Activated naive CD8-positive, alpha-beta T cell treated with anti-CD3 and anti-CD28 coated beads for 36 hours (primary cell): Measurements from ENCODE around the gene ACOX3. TPM values are rescaled to one million over a fixed set of nuclear protein-coding genes. Genes with fewer than 3 reads are reported as not detected.

Experiments used
- DNase-seq: peaks from one replicate; pipeline ENCODE4 v3.0.0; 2021
- H3K27ac Mint-ChIP-seq: one replicate; pipeline ENCODE4 v1.8.0; 2022; ENCODE audit warnings: mild to moderate bottlenecking, moderate library complexity, mixed read lengths
- H3K27me3 Mint-ChIP-seq: one replicate; pipeline ENCODE4 v1.8.0; 2022; ENCODE audit warnings: mild to moderate bottlenecking, mixed read lengths
- H3K36me3 Mint-ChIP-seq: one replicate; pipeline ENCODE4 v1.8.0; 2021; ENCODE audit warnings: mild to moderate bottlenecking, mixed read lengths
- H3K4me1 Mint-ChIP-seq: one replicate; pipeline ENCODE4 v1.8.0; 2021; ENCODE audit warnings: mixed read lengths
- H3K4me3 Mint-ChIP-seq: one replicate; pipeline ENCODE4 v1.8.0; 2022; ENCODE audit warnings: mild to moderate bottlenecking, moderate library complexity, mixed read lengths
- H3K9me3 Mint-ChIP-seq: one replicate; pipeline ENCODE4 v1.8.0; 2022; ENCODE audit warnings: mixed read lengths
- total RNA-seq, 2 experiments: library from RNA; stranded (reverse); gene quantifications; one replicate each; pipeline ENCODE4 v1.2.3, GENCODE V29; 2021

The ACOX3 gene
- total RNA-seq, 2 experiments from 2014 or later = 13.9 to 16.4 TPM

DNA sequence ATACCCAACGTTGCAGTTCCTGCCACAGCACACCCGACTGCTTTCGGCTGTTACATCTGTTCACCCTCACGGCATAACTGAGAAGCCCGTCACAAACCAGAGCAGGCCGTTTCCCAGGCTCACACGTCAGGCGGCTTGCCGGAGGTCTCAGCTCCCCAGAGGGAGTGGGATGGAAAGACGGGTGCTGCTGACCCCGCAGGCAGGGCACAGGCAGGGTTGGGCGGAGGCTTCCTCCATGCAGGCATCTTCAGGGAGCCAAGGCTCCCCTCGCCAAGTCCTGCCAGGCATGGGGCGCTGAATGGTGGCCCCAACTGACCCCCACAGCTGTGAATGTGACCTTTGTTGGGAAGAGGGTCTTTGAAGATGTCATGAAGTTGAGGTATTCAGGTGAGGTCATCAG lies 57.5 kb downstream of the ACOX3 start:
- Mint-ChIP-seq H3K27ac (no peak overlapping the region), H3K36me3 (no peaks in the 10 kb centered on the region), H3K4me1 (no peaks in the 10 kb centered on the region), H3K9me3 (no peaks in the 10 kb centered on the region), H3K4me3 (no peak overlapping the region), H3K27me3 (no peaks in the 10 kb centered on the region)
- DNase-seq = no peak

- no peaks in the 10 kb centered on the region for H3K9me3 Mint-ChIP-seq
- H3K27ac Mint-ChIP-seq = no peak overlapping the region
- H3K4me1 Mint-ChIP-seq = no peaks in the 10 kb centered on the region
- H3K4me3 Mint-ChIP-seq = no peak overlapping the region
- H3K27me3 Mint-ChIP-seq = no peaks in the 10 kb centered on the region
- no peak for DNase-seq
- H3K36me3 Mint-ChIP-seq = no peaks in the 10 kb centered on the region
Measured at GRCh38 chr4:8381814-8382581, 58.5 kb downstream of the ACOX3 start.

- no peak for DNase-seq
- H3K4me3 Mint-ChIP-seq = no peak overlapping the region
- no peak overlapping the region for H3K27ac Mint-ChIP-seq
- H3K27me3 Mint-ChIP-seq = no peaks in the 10 kb centered on the region
- H3K36me3 Mint-ChIP-seq = no peaks in the 10 kb centered on the region
- H3K4me1 Mint-ChIP-seq = no peaks in the 10 kb centered on the region
- H3K9me3 Mint-ChIP-seq = no peaks in the 10 kb centered on the region
Measured at GRCh38 chr4:8380511-8381415, 59.8 kb downstream of the ACOX3 start.

- DNase-seq = no peak
- Mint-ChIP-seq H3K27ac (no peak overlapping the region), H3K36me3 (no peaks in the 10 kb centered on the region), H3K4me3 (no peak overlapping the region), H3K9me3 (no peaks in the 10 kb centered on the region), H3K27me3 (no peaks in the 10 kb centered on the region), H3K4me1 (no peaks in the 10 kb centered on the region)
Measured at GRCh38 chr4:8379771-8380170, 60.8 kb downstream of the ACOX3 start.

DNA sequence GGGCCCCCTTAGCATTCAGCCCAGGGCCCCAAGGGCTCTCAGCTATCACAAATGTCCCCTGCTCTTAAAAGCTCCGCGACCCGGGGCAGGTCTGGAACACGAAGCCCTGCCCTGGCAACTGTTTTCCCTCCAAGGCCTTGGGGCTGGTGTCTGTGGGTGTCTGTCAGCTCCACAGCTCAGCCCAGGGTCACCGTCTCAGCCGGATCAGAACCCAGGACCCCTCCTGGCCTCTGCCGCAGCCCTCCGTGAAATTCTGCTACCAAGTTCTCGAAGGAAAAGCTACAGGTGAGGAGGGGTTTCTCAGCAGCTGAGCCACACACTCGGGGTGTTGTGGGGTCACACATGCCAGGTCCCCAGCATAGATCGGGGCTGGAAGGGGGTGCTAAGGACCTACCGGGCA lies 61.2 kb downstream of the ACOX3 start:
- Mint-ChIP-seq H3K4me1 (no peaks in the 10 kb centered on the region), H3K36me3 (no peaks in the 10 kb centered on the region), H3K4me3 (no peak overlapping the region), H3K27me3 (no peaks in the 10 kb centered on the region), H3K27ac (no peak overlapping the region), H3K9me3 (no peaks in the 10 kb centered on the region)
- no peak for DNase-seq

GRCh38 chr4:8378776-8379175 lies 61.7 kb downstream of the ACOX3 start:
- H3K4me3 Mint-ChIP-seq = no peak overlapping the region
- H3K27me3 Mint-ChIP-seq = no peaks in the 10 kb centered on the region
- no peaks in the 10 kb centered on the region for H3K36me3 Mint-ChIP-seq
- DNase-seq = no peak
- H3K27ac Mint-ChIP-seq = no peak overlapping the region
- no peaks in the 10 kb centered on the region for H3K9me3 Mint-ChIP-seq
- H3K4me1 Mint-ChIP-seq = no peaks in the 10 kb centered on the region

DNA sequence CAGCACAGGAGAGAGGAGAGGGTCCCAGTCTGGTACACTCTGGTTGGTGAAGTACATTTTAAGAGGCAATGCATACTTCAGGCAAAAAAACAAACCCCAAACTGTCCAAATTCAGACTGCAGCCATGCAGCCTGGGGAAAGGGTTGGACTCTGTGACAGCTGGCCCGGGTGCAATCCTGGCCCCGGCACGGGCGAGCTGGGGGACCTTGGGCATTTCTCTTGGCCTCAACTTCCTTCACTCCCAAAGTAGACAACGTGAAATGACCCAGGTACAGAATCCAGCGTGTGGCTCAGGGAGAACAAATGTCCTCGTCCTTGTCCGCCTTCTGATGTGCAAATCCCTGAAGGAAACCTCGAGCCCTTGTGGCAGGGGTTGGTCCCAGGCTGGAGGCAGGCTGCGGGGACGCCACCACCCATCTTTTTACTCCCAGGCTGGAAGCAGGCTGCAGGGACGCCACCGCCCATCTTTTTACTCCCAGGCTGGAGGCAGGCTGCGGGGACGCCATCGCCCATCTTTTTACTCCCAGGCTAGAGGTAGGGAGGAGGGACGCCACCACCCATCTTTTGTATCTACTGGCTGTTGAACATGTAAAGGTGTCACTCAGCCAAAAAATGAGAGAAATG lies 62.3 kb downstream of the ACOX3 start:
- Mint-ChIP-seq H3K4me3 (no peak overlapping the region), H3K27me3 (no peaks in the 10 kb centered on the region), H3K4me1 (no peaks in the 10 kb centered on the region), H3K36me3 (no peaks in the 10 kb centered on the region), H3K9me3 (no peaks in the 10 kb centered on the region), H3K27ac (no peak overlapping the region)
- DNase-seq = no peak

DNA sequence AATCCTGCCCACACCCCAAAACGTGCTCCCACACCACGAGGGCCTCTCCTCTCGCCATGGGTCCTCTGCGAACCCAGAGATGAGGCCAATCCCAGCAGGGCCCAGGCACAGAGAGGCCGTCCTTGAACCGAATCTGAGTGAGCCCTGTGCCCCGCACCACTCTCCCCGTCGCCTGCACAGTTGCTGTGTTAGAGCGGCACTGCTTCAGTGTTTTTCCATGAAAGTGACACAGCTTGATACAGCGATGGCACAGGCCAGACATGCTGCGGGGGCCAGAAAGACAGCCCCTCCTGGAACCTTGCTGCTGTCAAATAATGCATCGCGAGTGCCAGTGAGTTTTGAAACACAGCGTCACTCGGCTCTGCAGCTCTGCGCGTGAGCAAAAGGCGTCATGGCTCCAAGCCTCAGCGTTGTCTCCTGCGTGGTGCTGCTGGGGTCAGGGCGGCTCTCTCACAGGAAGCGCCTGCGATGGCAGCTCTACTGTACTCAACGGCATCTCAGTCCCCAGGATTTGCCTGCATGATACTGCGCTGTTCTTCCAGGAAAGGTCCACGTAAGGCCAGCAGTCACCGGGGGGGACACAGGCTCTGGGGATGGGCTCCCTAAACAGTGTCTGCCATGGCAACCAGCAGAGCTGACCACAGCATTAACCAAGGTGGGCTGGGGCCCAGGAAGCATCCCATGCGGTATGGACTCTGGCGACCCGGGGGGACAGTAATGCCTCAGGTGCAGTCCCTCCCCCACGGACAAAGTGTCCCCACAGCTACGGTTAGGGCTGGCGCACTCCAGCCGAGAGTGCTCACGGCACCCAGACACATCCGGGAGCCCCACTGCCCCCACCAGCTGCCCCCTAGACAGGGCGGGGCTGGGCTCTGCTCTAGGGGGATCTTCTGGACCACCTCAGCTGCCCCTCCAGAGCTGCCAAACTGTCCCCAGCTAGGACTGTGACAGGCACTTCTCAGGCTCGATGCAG lies 63.1 kb downstream of the ACOX3 start:
- Mint-ChIP-seq H3K36me3 (no peaks in the 10 kb centered on the region), H3K9me3 (no peaks in the 10 kb centered on the region)
- no peak for DNase-seq

GRCh38 chr4:8376361-8377102 lies 64.0 kb downstream of the ACOX3 start:
- DNase-seq = no peak
- H3K9me3 Mint-ChIP-seq = no peaks in the 10 kb centered on the region
- H3K27ac Mint-ChIP-seq = peak overlapping the region; percentile 38
- H3K4me3 Mint-ChIP-seq = no peak overlapping the region
- no peaks in the 10 kb centered on the region for H3K27me3 Mint-ChIP-seq
- H3K4me1 Mint-ChIP-seq = no peaks in the 10 kb centered on the region
- H3K36me3 Mint-ChIP-seq = no peaks in the 10 kb centered on the region

More for the DNA sequence above, 63.1 kb downstream of the ACOX3 start:
- H3K4me1 Mint-ChIP-seq = no peaks in the 10 kb centered on the region
- H3K4me3 Mint-ChIP-seq = no peak overlapping the region
- peak overlapping the region; percentile 38 for H3K27ac Mint-ChIP-seq
- no peaks in the 10 kb centered on the region for H3K27me3 Mint-ChIP-seq

- Mint-ChIP-seq H3K27ac (no peak overlapping the region), H3K36me3 (no peaks in the 10 kb centered on the region), H3K4me3 (no peak overlapping the region), H3K27me3 (no peaks in the 10 kb centered on the region), H3K9me3 (no peaks in the 10 kb centered on the region), H3K4me1 (no peaks in the 10 kb centered on the region)
- no peak for DNase-seq
Measured at GRCh38 chr4:8374851-8375649, 65.5 kb downstream of the ACOX3 start.

- H3K4me1 Mint-ChIP-seq = no peaks in the 10 kb centered on the region
- no peak overlapping the region for H3K27ac Mint-ChIP-seq
- H3K27me3 Mint-ChIP-seq = no peaks in the 10 kb centered on the region
- no peaks in the 10 kb centered on the region for H3K9me3 Mint-ChIP-seq
- DNase-seq = no peak
- H3K4me3 Mint-ChIP-seq = no peak overlapping the region
- no peaks in the 10 kb centered on the region for H3K36me3 Mint-ChIP-seq
Measured at GRCh38 chr4:8373973-8374545, 66.5 kb downstream of the ACOX3 start.

DNA sequence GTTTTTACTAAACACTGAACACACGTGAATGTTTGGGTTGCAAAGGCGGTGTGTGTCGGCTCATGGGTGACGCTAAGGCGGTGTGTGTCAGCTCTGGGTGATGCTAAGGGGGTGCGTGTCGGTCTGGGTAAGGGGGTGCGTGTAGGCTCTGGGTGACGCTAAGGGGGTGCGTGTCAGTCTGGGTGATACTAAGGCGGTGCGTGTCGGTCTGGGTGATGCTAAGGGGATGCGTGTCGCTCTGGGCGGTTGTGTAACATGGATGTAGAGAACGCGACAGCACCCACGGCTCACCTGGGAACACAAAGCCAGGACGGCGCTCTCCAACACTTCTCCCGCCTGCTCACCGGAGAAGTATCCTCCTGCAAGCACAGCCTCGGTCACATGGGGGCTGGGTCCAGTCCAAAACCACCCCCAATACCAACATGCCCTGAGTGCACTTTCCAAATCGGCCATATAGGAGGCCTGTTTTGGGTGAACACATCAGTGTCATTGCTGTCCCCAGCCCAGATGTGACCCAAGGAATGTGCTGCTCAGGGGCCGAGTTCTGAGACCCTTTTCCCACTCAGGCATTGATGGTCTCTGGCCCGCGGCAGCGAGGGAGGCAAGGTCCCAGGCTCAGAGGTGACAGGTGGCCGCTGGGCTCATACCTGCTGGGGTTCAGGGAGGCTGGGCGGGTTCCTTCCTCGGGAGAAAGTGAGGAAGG lies 67.1 kb downstream of the ACOX3 start:
- no peaks in the 10 kb centered on the region for H3K9me3 Mint-ChIP-seq
- no peaks in the 10 kb centered on the region for H3K36me3 Mint-ChIP-seq
- no peak for DNase-seq
- no peaks in the 10 kb centered on the region for H3K27me3 Mint-ChIP-seq
- no peak overlapping the region for H3K4me3 Mint-ChIP-seq
- no peak overlapping the region for H3K27ac Mint-ChIP-seq
- no peaks in the 10 kb centered on the region for H3K4me1 Mint-ChIP-seq
